ENCODE data around the gene HCRTR2.
"Not testable (repeated sequence)": the region's sequence is repeated elsewhere in the genome, so short reads cannot be mapped to it uniquely, and the experiment has no call there.

The HCRTR2 gene

GRCh38 chr6:55220961-55221360 is 46.6 kb downstream of the HCRTR2 start:
- no peak for DNase-seq

DNA sequence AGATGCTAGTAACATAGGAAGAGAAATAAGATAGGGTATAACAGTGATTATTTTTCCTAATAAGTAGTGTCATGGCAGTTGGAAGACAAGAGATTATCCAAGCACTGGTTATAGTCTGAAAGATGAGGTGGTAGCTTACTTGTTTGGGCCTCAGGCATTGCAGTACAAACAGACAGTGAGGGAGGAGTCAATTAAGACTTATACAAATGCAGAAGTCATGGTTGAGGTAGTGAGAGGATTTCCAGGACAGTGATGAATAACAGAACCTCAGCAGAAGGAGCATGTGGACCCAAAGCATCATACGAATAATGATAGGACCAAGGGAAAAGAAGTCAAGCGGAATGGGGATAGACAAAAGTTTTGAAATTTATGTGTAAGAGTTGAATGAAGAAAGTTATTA is 53.5 kb downstream of the HCRTR2 start:
- DNase-seq, result no peak

- DNase-seq, result no peak
Measured at GRCh38 chr6:55239099-55239498, 64.8 kb downstream of the HCRTR2 start.

- peak; percentile 21 for DNase-seq
Measured at GRCh38 chr6:55240975-55241605, 66.8 kb downstream of the HCRTR2 start.

DNA sequence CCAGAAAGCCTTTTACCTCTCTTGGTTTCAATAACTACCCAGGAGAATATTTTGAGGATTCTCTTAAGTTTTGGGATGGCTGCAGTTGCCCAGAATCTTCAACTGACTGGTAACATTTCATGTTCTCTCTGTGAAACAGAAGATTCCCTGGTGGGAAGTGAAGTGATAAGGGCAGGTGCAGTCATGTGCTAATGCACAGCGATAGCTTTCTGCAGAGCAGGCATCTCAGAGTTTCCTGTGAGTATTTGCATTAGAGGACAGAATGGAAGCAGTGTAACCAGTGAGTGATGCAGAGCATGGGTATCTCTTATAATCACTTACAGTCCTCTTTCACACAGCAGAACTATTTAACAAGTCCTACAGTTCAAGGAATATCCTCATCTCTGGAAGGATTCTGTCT is 76.1 kb downstream of the HCRTR2 start:
- DNase-seq, result no peak

- DNase-seq, result no peak
Measured at GRCh38 chr6:55255113-55255512, 80.8 kb downstream of the HCRTR2 start.

- DNase-seq, result no peak
Measured at GRCh38 chr6:55260181-55260580, 85.9 kb downstream of the HCRTR2 start.

- DNase-seq, result no peak
Measured at GRCh38 chr6:55265409-55266114, 91.2 kb downstream of the HCRTR2 start.

DNA sequence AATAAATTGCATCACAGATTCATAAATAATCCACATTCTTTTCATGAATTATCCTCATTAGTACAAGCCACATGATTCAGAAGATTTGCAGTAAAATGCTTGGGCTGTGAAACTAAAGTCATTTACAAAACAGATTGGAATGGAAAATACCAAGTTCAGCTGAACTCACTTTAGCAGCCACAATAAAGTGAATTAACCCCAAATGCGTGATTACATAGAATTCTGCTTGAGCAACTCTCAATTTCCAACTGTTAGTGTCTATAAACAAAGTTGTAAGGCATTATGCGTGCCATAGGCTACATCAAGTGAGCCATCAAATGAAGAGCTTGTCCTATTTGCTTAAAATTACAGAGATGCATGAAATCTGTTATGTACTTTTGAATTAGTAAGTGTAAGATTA is 92.6 kb downstream of the HCRTR2 start:
- DNase-seq, result no peak

GRCh38 chr6:55276745-55277530 is 102.6 kb downstream of the HCRTR2 start:
- peak; percentile 20 for DNase-seq

DNA sequence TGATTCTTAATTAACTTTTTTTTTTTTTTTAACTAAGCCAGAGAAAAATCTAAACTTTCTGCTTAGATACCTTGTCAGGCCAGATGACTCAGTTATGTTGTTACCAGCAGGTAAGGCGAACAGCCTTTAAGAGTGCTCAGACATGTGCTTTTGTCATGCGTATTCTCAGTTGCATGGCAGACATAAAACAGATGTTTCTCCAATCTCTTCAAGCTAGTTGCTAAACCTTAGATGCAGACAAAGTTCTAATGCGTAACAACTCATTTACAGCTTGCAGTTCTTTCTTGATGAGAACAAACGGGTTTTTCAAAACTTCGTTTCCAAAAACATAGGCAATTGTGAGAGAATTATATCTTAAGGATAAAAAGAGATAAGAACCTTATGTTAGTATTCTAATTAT is 103.3 kb downstream of the HCRTR2 start:
- DNase-seq, result no peak

DNA sequence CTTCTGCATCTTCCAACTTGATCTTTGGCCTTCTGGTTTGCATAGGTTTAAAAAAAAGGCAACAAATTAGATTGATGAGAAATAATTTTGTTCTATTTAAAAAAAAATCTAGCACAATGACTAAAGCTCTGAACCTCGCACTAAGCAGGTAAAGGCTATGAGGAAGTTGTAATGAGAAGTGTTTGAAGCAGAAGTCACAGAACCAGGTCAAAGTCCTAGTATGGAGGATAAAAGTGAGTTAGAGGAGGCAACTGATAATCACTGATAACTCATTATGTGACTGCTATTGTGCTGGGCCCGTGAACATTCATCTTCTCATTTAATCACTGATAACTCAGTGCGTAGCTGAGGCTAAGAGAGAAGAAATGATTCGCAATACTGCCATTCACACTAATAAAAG is 106.9 kb downstream of the HCRTR2 start:
- no peak for DNase-seq

DNA sequence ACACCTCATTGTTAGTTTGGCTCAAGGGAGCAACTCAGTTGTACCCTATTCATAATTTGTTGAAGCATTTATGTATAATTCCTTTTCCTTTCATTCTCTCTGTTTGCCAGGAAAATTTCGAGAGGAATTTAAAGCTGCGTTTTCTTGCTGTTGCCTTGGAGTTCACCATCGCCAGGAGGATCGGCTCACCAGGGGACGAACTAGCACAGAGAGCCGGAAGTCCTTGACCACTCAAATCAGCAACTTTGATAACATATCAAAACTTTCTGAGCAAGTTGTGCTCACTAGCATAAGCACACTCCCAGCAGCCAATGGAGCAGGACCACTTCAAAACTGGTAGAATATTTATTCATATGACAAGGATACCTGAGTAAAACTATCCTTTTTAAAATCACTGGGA is 107.8 kb downstream of the HCRTR2 start:
- DNase-seq, result no peak

- DNase-seq, result no peak
Measured at GRCh38 chr6:55286824-55287223, 112.5 kb downstream of the HCRTR2 start.

DNA sequence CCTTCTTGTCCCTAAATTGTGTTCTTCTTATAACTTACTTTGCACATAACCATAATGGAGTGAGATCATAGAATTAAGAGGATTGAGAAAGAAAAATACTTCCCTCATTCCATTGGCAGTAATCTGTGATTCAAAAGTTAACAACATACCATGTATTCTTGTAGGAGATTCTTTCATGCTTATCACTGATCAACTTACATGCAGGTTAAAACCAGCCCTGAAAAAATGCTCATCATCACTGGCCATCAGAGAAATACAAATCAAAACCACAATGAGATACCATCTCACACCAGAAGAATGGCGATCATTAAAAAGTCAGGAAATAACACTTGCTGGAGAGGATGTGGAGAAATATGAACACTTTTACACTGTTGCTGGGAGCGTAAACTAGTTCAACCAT is 116.4 kb downstream of the HCRTR2 start:
- no peak for DNase-seq

DNA sequence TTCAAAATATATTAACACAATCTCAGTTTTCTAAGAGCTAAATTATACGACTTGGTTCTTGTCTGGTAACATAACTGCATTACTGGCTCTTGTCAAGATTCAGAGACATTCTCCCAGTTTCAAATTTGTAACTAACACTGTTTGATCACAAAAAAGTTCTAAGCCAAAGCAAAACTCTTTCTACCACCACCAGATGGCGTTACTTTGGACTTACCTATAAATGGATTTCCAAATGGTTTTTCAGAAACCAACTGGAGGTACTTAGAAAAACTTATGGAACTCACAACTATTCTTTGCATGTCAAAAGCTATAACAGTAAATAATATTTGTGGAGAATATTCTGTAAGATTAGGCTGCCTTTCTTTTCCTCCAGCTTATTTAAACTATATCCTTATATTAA is 118.8 kb downstream of the HCRTR2 start:
- no peak for DNase-seq

DNA sequence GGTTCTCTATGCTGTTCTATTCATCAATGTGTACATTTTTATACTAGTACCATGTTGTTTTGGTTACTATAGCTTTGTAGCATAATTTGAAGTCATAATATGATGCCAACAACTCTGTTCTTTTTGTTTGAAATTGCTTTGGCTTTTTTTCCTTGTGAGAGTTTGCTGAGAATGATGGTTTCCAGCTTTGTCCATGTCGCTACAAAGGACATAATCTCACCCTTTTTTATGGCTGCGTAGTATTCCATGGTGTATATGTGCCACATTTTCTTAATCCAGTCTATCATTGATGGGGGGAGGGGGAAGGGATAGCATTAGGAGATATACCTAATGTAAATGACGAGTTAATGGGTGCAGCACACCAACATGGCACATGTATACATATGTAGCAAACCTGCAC is 122.9 kb downstream of the HCRTR2 start:
- not testable (repeated sequence) for DNase-seq

GRCh38 chr6:55299286-55299985 is 125.1 kb downstream of the HCRTR2 start:
- no peak for DNase-seq

DNA sequence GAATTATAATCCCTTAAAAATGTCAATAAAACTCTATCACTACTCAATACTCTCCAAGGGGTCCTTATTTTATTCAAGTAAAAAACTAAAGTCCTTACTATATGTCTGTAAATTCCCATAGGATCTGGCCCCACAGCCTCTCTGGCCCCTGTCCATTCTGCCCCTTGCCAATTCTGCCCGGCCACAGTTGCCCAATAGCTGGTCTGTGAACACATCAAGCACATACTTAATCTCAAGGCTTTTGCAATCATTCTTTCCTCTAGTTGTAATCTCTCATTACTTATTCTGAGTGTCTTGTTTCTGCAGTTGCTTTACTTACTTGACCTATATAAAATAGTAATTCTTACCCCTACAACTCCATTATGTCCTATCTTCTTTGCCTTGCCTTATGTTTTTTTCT is 130.4 kb downstream of the HCRTR2 start:
- no peak for DNase-seq

DNA sequence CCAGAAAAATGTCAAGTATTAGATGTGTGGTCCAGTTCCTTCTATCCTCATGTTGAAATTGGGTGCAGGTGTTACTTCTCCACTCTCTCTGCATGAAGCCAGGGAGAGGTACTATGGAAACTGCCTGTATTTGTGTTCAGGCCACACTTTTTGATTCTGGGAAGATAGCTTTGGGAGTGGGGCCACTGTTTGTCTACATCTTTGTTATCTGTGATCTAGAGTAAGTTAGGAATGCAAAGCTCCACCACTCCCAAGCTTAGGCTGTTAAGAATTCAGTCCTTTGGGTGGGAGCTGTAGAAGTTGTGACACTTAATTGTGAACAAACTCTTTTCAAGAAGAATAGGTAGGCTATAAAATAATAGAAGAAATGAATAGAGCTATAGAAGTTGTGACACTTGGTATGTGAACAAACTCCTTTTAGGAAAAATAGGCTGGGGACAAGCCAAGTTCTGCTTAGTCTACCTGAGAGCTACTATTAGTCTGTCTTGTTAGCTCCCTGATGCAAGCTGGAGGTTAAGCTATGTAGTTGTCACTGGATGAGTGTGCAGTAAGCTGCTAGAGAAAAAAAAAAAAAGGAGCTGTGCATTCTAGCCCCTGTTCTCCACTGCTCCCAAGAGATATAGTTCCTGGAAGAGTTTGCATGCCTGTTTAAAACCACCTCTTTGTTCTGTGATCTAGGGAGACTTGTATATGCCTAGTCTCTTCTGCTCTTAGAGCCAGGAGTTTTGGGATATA is 145.8 kb downstream of the HCRTR2 start:
- DNase-seq, result no peak

DNA sequence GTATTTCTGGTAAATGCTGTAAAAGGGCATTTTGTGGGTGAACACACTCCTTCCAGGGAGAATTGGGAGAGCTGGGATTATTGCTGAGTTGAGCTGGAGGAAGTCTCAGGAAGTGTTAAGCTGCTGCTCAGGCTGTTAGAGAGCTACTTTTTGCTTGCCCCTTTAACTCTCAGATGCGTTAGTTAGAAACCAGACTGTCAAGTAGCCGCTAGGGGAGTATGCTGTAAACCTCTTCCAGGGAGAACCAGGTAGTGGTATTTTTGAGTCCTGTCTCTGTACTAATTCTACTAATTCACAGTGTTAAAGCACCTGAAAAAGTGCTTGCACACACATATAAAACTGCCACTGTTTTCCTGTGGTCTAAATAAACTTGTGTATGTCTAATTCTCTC is 146.4 kb downstream of the HCRTR2 start:
- DNase-seq, result no peak

DNA sequence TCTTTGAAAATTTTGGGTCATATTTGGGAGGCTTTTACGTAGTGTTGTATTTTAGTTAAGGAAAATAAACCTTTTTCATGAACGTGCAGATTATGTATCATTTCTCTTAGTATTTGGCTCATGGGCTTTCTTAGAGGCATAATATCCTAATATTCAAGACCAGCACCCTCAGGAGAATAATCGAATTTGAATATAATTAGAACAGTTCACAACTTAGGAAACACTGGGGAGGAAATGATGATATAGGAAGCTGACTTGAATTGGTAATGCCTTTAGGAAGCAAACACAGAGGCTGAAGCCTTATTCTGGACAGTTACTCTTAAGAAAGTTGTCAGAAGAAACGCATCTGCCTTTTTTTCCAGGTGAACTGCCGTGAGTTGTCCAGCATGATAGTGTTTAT is 152.9 kb downstream of the HCRTR2 start, which contains the start of gene GFRAL:
Gene GFRAL, plus strand, starts transcription at position 301 of the 400 bp plus-strand sequence. Its CDS starts 86 bp downstream, at position 387.
- no peak for DNase-seq

Data from suppressor macrophage treated with lipopolysaccharide for 4 hours (primary cell).